ENCODE measurements around the gene HS6ST3.

HS6ST3 gene

DNA sequence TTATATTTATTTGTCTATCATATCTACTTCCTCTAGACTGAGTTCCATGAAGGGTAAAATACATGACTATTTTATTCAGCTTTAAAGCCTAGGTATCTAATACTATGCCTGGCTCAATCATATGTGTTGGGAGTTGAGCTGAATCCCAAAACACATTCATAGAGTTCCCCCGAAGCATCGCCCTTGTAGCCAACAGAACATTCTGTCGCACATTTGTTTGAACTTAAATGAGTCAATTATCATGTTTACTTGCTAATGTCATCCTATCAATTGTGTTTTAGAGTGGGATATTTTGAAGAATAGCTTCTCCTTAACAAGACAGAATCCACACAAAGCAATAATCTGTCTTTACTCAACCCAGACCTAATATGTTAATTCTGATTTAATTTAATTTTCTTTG, 252.4 kb downstream of the HS6ST3 start:
- no peak for DNase-seq

GRCh38 chr13:96342852-96343465, 253.1 kb downstream of the HS6ST3 start:
- DNase-seq = no peak

DNA sequence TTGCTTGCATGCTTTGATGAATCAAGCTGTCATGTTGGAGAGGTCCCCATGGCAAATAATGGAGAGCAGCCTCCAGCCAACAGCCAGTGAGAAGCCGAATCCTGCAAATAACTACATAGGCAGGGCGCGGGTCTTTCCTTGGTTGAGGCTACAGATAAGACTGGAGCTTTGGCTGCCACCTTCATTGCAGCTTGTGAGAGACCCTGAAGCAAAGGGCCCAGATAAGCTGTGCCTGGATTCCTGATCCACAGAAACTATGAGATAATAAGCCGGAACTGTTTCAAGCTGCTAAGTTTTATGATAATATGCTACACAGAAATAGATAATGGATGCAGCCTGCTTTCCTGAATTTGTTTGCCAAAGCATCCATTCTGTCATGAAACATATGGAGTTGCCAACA, 257.0 kb downstream of the HS6ST3 start:
- no peak for DNase-seq

DNA sequence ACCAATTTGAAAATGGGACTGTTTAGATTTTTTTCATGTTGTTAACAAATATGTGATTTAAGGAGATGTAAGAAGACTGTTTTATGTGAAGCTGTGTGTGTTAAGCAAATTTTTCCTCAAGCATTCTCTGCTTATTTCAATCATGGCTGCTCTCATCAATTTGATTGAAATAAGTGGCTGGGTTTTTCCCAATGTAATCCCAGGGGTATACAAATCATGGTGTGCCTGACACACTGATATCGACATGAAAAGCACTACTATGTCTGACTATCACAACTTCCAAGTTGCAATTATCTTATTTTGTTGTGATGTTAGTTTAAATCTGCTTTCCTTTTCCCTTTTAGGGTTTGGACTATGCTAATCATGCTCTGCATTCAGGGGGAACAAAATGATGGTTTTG, 283.7 kb downstream of the HS6ST3 start:
- DNase-seq = no peak

GRCh38 chr13:96377835-96378234, 287.9 kb downstream of the HS6ST3 start:
- no peak for DNase-seq

DNA sequence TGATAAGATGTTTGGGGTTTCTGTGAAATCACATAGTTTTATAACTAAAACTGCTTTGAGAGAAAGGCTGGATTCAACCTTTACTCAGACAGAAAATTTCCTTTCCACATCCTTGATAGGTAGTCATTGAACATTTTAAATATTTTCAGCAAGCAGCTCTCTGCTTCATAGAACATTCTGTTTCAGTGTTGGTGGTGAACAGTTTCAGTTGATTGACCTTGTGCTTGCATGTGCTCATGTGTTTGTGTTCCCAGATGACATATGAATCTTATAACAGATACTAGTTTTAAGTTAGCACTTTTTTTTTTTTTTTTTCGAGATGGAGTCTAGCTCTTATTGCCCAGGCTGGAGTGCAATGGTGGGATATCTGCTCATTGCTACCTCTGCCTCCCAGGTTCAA, 290.1 kb downstream of the HS6ST3 start:
- no peak for DNase-seq

GRCh38 chr13:96381681-96382080, 291.8 kb downstream of the HS6ST3 start:
- no peak for DNase-seq

- no peak for DNase-seq
Observed at GRCh38 chr13:96388598-96388997, 298.7 kb downstream of the HS6ST3 start.

DNA sequence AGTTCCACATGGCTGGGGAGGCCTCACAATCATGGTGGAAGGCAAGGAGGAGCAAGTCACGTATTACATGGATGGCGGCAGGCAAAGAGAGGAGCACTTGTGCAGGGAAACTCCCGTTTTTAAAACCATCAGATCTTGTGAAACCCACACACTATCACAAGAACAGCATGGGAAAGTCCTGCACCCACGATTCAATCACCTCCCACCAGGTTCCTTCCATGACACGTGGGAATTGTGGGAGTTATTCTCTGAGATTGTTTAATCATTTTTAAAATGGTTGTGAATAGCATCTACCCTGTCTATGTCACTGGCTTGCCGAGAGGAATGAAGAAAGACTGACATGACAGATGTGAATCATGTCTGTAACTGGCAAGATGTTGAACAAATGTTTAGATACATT, 301.7 kb downstream of the HS6ST3 start:
- DNase-seq = no peak

DNA sequence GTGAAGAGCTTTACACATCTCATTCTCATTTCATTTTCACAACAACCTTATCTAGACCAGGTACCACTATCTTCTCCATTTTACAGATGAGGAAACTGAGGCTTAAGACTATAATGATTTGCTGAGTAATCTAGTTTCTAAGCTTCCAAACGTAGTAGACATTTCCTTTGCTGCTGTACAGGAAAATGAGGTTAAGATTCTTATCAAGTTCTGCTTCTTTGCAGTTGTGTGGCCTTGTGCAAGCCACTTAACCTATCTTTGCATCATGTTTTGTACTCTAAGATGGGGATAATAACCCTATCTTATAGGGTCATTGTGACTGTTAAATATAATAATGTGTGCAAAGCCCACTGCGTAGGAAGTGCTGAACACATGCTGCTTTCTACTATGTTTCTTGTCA, 307.9 kb downstream of the HS6ST3 start:
- no peak for DNase-seq

GRCh38 chr13:96398486-96398885, 308.6 kb downstream of the HS6ST3 start:
- no peak for DNase-seq

DNA sequence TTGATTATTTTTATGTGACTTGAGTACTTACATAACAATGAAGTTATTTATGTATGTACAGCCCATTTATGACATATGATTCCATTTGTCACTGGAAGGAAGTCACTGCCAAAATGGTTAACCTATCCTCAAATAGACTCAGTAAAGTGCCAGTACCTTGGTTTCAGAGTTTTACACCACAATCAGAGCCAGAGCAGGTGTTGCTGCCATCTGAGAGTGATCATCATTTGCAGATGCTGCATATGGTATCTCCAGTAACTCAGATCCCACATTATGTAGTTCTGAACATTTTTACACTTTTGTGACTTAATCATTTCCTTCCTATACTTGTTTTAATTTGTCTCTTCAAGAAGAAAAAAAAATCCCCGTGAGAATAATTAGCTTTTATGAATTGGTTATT, 313.3 kb downstream of the HS6ST3 start:
- DNase-seq = no peak

- DNase-seq = no peak
Observed at GRCh38 chr13:96403651-96404050, 313.7 kb downstream of the HS6ST3 start.

GRCh38 chr13:96415831-96416385, 326.0 kb downstream of the HS6ST3 start:
- no peak for DNase-seq

- no peak for DNase-seq
Observed at GRCh38 chr13:96417939-96418685, 328.2 kb downstream of the HS6ST3 start.

DNA sequence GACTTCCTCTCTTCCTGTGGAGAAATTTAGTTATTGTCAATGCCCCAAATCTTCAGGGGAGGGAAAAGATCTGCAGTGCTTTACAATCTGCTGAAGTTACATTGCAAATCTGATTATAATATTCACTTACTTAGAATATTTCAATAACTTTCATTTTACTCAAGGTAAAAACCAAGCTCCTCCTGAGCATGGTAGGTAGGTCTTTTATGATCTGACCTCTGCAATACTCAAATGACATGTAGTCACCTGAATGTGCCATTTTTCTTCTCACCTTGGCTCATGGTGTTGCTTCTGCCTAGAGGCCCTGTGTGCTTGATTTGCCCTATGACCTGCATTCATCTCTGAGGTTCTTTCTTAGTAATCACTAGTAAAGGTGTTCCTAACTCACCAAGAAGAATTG, 331.4 kb downstream of the HS6ST3 start:
- DNase-seq = no peak

DNA sequence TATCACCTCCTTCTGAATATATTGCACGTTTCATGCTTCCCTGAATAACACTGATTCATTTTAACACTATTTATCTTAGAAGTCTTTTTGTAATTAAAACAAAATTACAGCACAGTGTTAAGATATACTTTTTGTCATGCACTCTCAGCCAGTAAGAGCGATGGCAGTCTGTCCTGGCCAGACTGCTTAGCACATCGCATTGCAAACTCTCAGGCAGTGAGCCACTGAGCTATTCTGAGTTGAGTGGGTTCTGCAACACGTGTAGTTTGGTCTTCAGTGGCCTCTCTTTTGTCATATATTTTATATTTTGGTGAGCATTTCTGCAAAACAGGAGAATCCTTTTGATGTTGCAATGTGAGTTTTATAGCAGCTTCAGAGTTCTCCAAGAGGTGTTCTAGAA, 332.1 kb downstream of the HS6ST3 start:
- no peak for DNase-seq

GRCh38 chr13:96426167-96426566, 336.3 kb downstream of the HS6ST3 start:
- no peak for DNase-seq

DNA sequence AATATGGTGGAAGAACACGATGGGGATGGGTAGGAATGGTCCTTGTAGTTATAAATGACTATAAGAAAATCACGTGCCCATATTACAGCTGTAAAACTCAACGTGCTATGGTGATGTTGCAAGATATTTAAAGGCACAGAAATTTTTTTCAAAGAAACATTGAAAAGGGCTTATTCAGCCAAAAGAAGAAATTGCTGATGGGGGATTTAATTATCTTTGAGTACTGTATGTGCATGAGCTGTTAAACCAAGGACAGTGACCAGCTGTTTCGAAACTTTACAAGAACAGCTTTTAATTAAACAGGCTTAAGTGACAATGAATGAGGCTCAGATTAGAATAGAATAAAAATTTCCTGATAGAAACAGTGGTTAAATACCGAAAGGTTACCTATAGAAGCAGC, 339.0 kb downstream of the HS6ST3 start:
- no peak for DNase-seq

GRCh38 chr13:96431044-96431581, 341.2 kb downstream of the HS6ST3 start:
- no peak for DNase-seq

GRCh38 chr13:96444676-96445075, 354.8 kb downstream of the HS6ST3 start:
- DNase-seq = no peak

DNA sequence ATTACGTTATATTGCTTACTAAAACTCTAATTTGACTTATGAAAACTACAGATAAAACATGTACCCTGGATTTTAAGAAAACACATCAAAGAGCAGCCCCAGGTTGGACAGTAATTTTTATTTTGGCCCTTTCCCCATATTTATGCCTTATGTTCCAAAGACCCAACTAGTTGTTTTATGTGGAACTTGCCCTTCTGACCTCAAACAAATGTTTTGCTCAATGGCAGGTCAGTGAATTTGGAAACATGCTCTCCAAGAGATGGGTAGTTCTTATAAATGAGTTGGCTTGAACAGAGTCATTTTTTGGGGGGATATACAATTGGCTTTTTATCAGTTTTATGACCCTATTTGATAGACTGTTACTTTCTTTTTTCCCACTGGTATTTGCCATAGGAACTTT, 360.0 kb downstream of the HS6ST3 start:
- DNase-seq = no peak

GRCh38 chr13:96450326-96451020, 360.6 kb downstream of the HS6ST3 start:
- DNase-seq = no peak

DNA sequence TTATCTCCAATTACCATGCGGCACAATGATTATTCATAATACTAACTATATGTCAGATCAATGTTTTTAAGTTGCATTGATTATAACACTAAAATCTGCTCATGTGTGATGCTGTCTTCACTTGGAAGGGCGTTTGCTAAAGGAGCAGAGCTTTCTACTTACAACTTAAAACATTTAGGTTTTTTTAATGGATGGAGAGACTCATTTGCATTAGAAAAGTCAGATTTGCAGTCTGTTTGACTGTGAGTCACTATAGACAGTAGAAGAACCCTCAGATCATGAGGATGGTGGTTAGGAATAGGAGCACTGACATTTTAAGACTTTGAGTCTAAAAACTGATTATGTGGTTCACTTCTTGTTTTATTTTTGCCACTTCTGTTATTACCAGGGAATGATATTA, 364.6 kb downstream of the HS6ST3 start:
- no peak for DNase-seq

Measured in T-helper 1 cell (primary cell).